PC-3 (cell line): ENCODE measurements around the gene CASZ1. TPM values are rescaled to one million over a fixed set of nuclear protein-coding genes. Genes with fewer than 3 reads are reported as not detected.

ENCODE experiments used
- ATAC-seq: fragments of 200-7000 bp; cut with Tn5 transposase; 2 replicates; pipeline ENCODE4 v1.9.1; 2020; ENCODE audit warnings: mild to moderate bottlenecking, moderate library complexity
- BruUV-seq: library from RNA; stranded (reverse); fragments of 400-500 nt; replicated peaks from 2 replicates; lab custom pipeline; 2021; lab: Mats Ljungman, UMichigan
- CTCF ChIA-PET: fragments of 300-600 bp; sonication (Branson Sonifier 250); formaldehyde crosslinking; loops from one replicate; lab custom pipeline; 2022; ENCODE audit warnings: antibody characterized with exemption; lab: Charles Lee
- POLR2A ChIA-PET: fragments of 300-600 bp; sonication (Branson Sonifier 250); formaldehyde crosslinking; loops from one replicate; lab custom pipeline; 2022; ENCODE audit warnings: antibody characterized with exemption; ENCODE audit not compliant: unreplicated experiment; lab: Charles Lee
- DNase-seq: peaks from one replicate; pipeline ENCODE4 v3.0.0-alpha.2; 2015
- H2AFZ ChIP-seq: fragments of 300-600 bp; sonication (generic); 2 replicates; pipeline ENCODE4 v1.6.0; 2016; ENCODE audit warnings: antibody characterized with exemption, low read length
- H3F3A ChIP-seq: fragments of 300-600 bp; sonication (generic); one replicate; pipeline ENCODE4 v1.6.0; 2017; ENCODE audit warnings: antibody characterized with exemption, low read length, control low read depth, mild to moderate bottlenecking; ENCODE audit not compliant: unreplicated experiment
- H3K27ac ChIP-seq: fragments of 300-600 bp; sonication (generic); 2 replicates; pipeline ENCODE4 v1.5.1; 2016; ENCODE audit warnings: mild to moderate bottlenecking, low read length
- H3K27me3 ChIP-seq: fragments of 300-600 bp; sonication (generic); 2 replicates; pipeline ENCODE4 v1.6.1; 2016; ENCODE audit warnings: low read length, mixed read lengths
- H3K36me3 ChIP-seq: fragments of 300-600 bp; sonication (generic); 2 replicates; pipeline ENCODE4 v1.6.1; 2016; ENCODE audit warnings: low read depth, mixed run types, low read length, mixed read lengths
- H3K4me1 ChIP-seq: fragments of 300-600 bp; sonication (generic); 2 replicates; pipeline ENCODE4 v1.5.1; 2016; ENCODE audit warnings: low read length; ENCODE audit not compliant: insufficient read depth
- H3K4me2 ChIP-seq: fragments of 300-600 bp; sonication (generic); 2 replicates; pipeline ENCODE4 v1.6.0; 2016; ENCODE audit warnings: low read length
- H3K4me3 ChIP-seq: fragments of 300-600 bp; sonication (generic); 2 replicates; pipeline ENCODE4 v1.5.1; 2016; ENCODE audit warnings: mild to moderate bottlenecking, low read length, mixed read lengths
- H3K79me2 ChIP-seq: fragments of 300-600 bp; sonication (generic); 2 replicates; pipeline ENCODE4 v1.6.1; 2017; ENCODE audit warnings: low read length, mixed read lengths
- H3K9ac ChIP-seq: fragments of 300-600 bp; sonication (generic); 2 replicates; pipeline ENCODE4 v1.6.0; 2016; ENCODE audit warnings: mild to moderate bottlenecking, low read length
- H3K9me2 ChIP-seq: fragments of 300-600 bp; sonication (generic); replicated peaks from 2 replicates; pipeline ENCODE4 v1.6.1; 2016; ENCODE audit warnings: mixed run types, low read length, mixed read lengths
- H3K9me3 ChIP-seq: fragments of 300-600 bp; sonication (generic); 2 replicates; pipeline ENCODE4 v1.6.1; 2016; ENCODE audit warnings: low read length, mixed read lengths
- H4K20me1 ChIP-seq: fragments of 300-600 bp; sonication (generic); 2 replicates; pipeline ENCODE4 v1.6.1; 2016; ENCODE audit warnings: low read length, mixed read lengths
- EZH2 ChIP-seq: fragments of 300-600 bp; sonication (generic); IDR thresholded peaks from one replicate; pipeline ENCODE4 v1.6.1; 2017; ENCODE audit warnings: antibody characterized with exemption, mild to moderate bottlenecking, low read length; ENCODE audit not compliant: unreplicated experiment
- EZH2phosphoT487 ChIP-seq: fragments of 300-600 bp; sonication (generic); IDR thresholded peaks from 2 replicates; pipeline ENCODE4 v1.6.1; 2018; ENCODE audit warnings: mild to moderate bottlenecking, antibody characterized with exemption, low read length, borderline replicate concordance
- intact Hi-C: fragments of 100-400 bp; cut with micrococcal nuclease; formaldehyde crosslinking; loops from 2 replicates; pipeline ENCODE4 v1.9.0; 2023
- total RNA-seq: library from RNA; depleted of rRNA; stranded (reverse); fragments of >200 nt; gene quantifications from 2 replicates; pipeline ENCODE4 v1.2.3, GENCODE V29; 2014
- TF ChIP-seq, protein P1 (sequence below): fragments of 300-600 bp; sonication (generic); conservative IDR thresholded peaks from 2 replicates; pipeline ENCODE4 v1.5.1; 2017; ENCODE audit warnings: antibody characterized with exemption, low read depth, mild to moderate bottlenecking, low read length

CASZ1 gene
- total RNA-seq, 1 experiment from 2014 or later: 12.8 TPM

DNA sequence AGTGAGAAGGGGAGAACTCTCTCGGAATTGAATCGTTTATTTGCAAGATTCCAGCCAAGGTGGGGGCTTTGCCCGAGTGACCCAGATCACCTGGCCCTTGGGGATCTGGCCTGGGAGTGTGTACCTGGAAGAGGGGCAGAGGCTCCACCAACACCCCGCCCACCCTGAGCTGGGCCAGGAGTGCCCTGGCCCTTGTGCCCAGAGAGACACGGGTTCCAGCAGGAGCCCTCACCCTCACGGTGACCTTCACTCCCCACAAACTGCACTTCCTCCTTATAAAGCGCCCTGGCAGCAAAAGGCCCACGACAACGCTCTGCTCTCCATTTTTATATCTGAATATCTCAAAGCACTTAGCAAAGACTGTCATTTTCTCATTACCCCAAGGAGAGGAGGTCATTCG is 16.6 kb downstream of the CASZ1 start:
- intact Hi-C loops: loop anchor here (2.0 kb wide), 1 partner anchor 19 kb away; no protein-coding TSS in a partner anchor
- no TSS peak for BruUV-seq
- Histone ChIP-seq H3K27ac (peak overlapping the region; percentile 30), H3K4me1 (peaks cover 26% of the 10 kb centered on the region), H3K9ac (peak overlapping the region; percentile 4; the same call in 1 of the 2 replicates), H2AFZ (peak overlapping the region; percentile 61), H3K9me3 (no peaks in the 10 kb centered on the region), H3K4me3 (peak overlapping the region; percentile 42; the same call in 1 of the 2 replicates), H3K79me2 (peaks cover 7% of the 10 kb centered on the region; the same call in 1 of the 2 replicates), H3K9me2 (no peaks in the 10 kb centered on the region), H3K36me3 (no peaks in the 10 kb centered on the region), H3F3A (no peaks in the 10 kb centered on the region), H3K27me3 (no peaks in the 10 kb centered on the region), H4K20me1 (no peaks in the 10 kb centered on the region), H3K4me2 (peak overlapping the region; percentile 56)
- no peak for ATAC-seq
- ChIA-PET POLR2A (no interaction called here), CTCF (interaction anchor here (0.6 kb wide), 1 partner anchor 285 kb away, joined by 3 read pairs; no protein-coding TSS in a partner anchor)
- TF ChIP-seq EZH2phosphoT487 (no peak), EZH2 (no peak)
- TF ChIP-seq, protein P1, sequence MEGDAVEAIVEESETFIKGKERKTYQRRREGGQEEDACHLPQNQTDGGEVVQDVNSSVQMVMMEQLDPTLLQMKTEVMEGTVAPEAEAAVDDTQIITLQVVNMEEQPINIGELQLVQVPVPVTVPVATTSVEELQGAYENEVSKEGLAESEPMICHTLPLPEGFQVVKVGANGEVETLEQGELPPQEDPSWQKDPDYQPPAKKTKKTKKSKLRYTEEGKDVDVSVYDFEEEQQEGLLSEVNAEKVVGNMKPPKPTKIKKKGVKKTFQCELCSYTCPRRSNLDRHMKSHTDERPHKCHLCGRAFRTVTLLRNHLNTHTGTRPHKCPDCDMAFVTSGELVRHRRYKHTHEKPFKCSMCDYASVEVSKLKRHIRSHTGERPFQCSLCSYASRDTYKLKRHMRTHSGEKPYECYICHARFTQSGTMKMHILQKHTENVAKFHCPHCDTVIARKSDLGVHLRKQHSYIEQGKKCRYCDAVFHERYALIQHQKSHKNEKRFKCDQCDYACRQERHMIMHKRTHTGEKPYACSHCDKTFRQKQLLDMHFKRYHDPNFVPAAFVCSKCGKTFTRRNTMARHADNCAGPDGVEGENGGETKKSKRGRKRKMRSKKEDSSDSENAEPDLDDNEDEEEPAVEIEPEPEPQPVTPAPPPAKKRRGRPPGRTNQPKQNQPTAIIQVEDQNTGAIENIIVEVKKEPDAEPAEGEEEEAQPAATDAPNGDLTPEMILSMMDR: no peak
- DNase-seq: no peak

DNA sequence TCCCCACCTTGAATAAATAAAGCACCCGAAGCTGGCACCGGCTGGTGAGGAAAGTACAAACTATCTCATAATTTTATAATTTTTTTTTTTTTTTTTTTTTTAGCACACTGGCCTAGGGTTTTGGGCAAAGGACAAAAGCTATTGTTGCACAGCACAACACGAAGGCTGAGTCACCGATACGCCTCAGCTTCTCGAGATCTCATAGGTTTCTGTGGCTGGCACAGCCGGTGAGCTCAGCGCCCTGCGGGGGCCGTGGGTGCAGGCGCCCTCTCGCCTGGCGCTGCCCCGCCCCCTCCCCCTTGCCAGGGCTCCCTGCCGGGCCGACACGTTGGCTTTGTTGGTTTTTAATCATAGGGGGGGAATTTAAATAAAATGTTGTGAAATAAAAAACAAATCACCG is 17.2 kb downstream of the CASZ1 start:
- Histone ChIP-seq H3K9ac (peak overlapping the region; percentile 57), H3K79me2 (peaks cover 7% of the 10 kb centered on the region; the same call in 1 of the 2 replicates), H3F3A (no peaks in the 10 kb centered on the region), H2AFZ (peak overlapping the region; percentile 61), H3K9me2 (no peaks in the 10 kb centered on the region), H3K27ac (peak overlapping the region; percentile 80), H3K4me3 (peak overlapping the region; percentile 42; the same call in 1 of the 2 replicates), H4K20me1 (no peaks in the 10 kb centered on the region), H3K4me1 (peaks cover 26% of the 10 kb centered on the region), H3K9me3 (no peaks in the 10 kb centered on the region), H3K27me3 (no peaks in the 10 kb centered on the region), H3K4me2 (peak overlapping the region; percentile 56), H3K36me3 (no peaks in the 10 kb centered on the region)
- peak; percentile 98 for ATAC-seq
- POLR2A ChIA-PET: interaction anchor here (0.7 kb wide), 1 partner anchor 18 kb away, joined by 13 read pairs; no protein-coding TSS in a partner anchor
- CTCF ChIA-PET: no interaction called here
- peak; percentile 92 for DNase-seq
- intact Hi-C loops: loop anchor here (2.0 kb wide), 1 partner anchor 18 kb away; no protein-coding TSS in a partner anchor
- TF ChIP-seq, protein P1: no peak
- TF ChIP-seq EZH2: no peak
- TF ChIP-seq EZH2phosphoT487: no peak
- BruUV-seq: no TSS peak

DNA sequence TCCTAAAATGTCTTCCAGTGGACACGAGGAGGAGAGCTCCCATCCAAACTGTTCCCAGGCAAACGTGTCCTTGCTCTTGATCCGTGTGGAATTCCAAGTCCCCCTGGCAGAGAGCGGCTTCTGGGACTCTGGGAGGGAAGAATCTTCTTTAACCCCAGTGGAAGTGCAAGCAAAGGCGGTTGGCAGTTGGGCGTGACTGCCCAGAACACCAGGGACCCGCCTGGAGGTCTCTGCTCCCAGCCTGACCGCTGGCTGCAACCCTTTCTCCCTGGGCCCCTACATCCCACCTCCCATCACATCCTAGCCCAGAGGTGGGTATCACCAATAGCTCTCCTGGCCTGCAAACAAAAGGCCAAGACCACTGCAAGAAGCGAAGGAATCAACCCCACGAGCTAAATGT is 17.8 kb downstream of the CASZ1 start:
- no peak for DNase-seq
- ChIA-PET POLR2A (no interaction called here), CTCF (no interaction called here)
- Histone ChIP-seq H4K20me1 (no peaks in the 10 kb centered on the region), H3K79me2 (peaks cover 7% of the 10 kb centered on the region; the same call in 1 of the 2 replicates), H3K36me3 (no peaks in the 10 kb centered on the region), H3K27ac (peak overlapping the region; percentile 80), H3K9me3 (no peaks in the 10 kb centered on the region), H3K9me2 (no peaks in the 10 kb centered on the region), H3K4me1 (peaks cover 26% of the 10 kb centered on the region), H3K4me2 (peak overlapping the region; percentile 56), H2AFZ (0 out of 2 replicates have a peak overlapping the region, but pooled peaks have one; percentile 20), H3K9ac (peak overlapping the region; percentile 57), H3K27me3 (no peaks in the 10 kb centered on the region), H3F3A (no peaks in the 10 kb centered on the region), H3K4me3 (peak overlapping the region; percentile 29; the same call in 1 of the 2 replicates)
- TSS peak; percentile 44 for BruUV-seq
- ATAC-seq: no peak
- no peak for TF ChIP-seq EZH2
- intact Hi-C loops: loop anchor here (2.0 kb wide), 1 partner anchor 18 kb away; no protein-coding TSS in a partner anchor
